ENCODE measurements around the gene RAB17. TPM values are rescaled to one million over a fixed set of nuclear protein-coding genes. Genes with fewer than 3 reads are reported as not detected.
"Not testable (repeated sequence)": the region's sequence is repeated elsewhere in the genome, so short reads cannot be mapped to it uniquely, and the experiment has no call there.

RAB17 gene
- total RNA-seq, 2 donors from 2014 or later = 32.5 to 34.7 TPM

DNA sequence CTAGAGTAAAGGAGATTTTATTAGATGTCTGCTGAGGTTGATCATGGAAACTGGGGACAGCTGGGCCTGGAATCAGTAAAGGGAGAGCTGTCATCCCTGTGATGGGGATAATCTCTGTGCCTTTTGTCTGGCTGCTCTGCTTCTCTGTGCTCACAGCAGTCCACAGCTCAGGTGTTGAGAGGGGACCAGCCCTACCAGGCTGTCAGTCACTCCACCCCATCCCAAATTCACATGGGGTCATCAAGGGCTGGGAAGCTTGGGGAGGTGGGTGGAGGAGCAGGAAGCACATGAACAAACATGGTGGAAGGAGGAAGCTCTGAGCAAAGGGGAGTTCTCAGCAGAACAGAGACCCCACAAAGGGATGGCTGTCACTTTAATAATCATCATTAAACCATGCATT, 23.1 kb upstream of the RAB17 start:
- intact Hi-C loops (cut with DNase I) = no loop called here
- no peak overlapping the region for H3K9ac ChIP-seq (ENCODE audit: low read depth in 2 of 2, low read length in 2 of 2)

GRCh38 chr2:237612527-237613357, 22.2 kb upstream of the RAB17 start:
- H3K4me1 ChIP-seq = no peaks in the 10 kb centered on the region
- no peak for DNase-seq

More for the DNA sequence above, 23.1 kb upstream of the RAB17 start:
- no peak for TF ChIP-seq CTCF (IDR thresholded peaks at IDR 0.05)
- Histone ChIP-seq H3K27ac (no peak overlapping the region), H3K9me3 (no peaks in the 10 kb centered on the region), H3K4me1 (no peaks in the 10 kb centered on the region), H3K27me3 (no peaks in the 10 kb centered on the region), H3K4me3 (no peak overlapping the region), H3K36me3 (no peaks in the 10 kb centered on the region)
- no peak for DNase-seq

GRCh38 chr2:237606522-237606921, 16.0 kb upstream of the RAB17 start:
- intact Hi-C loops (cut with DNase I) = not testable (repeated sequence)

More at GRCh38 chr2:237612527-237613357, 22.2 kb upstream of the RAB17 start:
- TF ChIP-seq CTCF (IDR thresholded peaks at IDR 0.05) = no peak
- no peak overlapping the region for H3K9ac ChIP-seq (ENCODE audit: low read depth in 2 of 2, low read length in 2 of 2)
- no peak overlapping the region for H3K4me3 ChIP-seq
- no peaks in the 10 kb centered on the region for H3K36me3 ChIP-seq
- intact Hi-C loops (cut with DNase I) = no loop called here
- H3K27me3 ChIP-seq = no peaks in the 10 kb centered on the region
- H3K9me3 ChIP-seq = no peaks in the 10 kb centered on the region
- no peak overlapping the region for H3K27ac ChIP-seq

DNA sequence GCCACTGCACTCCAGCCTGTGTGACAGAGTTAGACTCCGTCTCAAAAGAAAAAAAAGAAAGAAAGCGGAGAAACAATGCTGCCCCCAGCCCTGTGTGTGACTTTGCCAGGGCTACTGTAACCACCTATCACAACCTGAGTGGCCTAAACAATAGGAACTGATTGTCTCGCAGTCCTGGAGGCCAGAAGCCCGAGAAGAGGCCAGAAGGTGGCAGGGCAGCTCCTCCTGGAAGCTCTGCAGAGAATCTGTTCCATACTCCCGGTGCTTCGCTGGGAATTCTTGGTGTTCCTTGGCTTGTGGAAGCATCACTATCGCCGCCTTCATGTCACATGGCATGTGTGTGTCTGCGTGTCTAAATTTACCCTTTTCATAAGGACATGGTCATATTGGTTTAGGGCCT, 14.4 kb upstream of the RAB17 start:
- intact Hi-C loops (cut with DNase I) = no loop called here
- H3K4me3 ChIP-seq = no peak overlapping the region
- no peak for TF ChIP-seq CTCF (IDR thresholded peaks at IDR 0.05)
- no peaks in the 10 kb centered on the region for H3K9me3 ChIP-seq
- H3K4me1 ChIP-seq = no peaks in the 10 kb centered on the region
- no peak overlapping the region for H3K27ac ChIP-seq
- no peak overlapping the region for H3K9ac ChIP-seq (ENCODE audit: low read depth in 2 of 2, low read length in 2 of 2)
- DNase-seq = no peak
- no peaks in the 10 kb centered on the region for H3K36me3 ChIP-seq
- H3K27me3 ChIP-seq = no peaks in the 10 kb centered on the region

More at GRCh38 chr2:237606522-237606921, 16.0 kb upstream of the RAB17 start:
- not testable (repeated sequence) for H3K9ac ChIP-seq (ENCODE audit: low read depth in 2 of 2, low read length in 2 of 2); DNase-seq; H3K27ac ChIP-seq; H3K4me1 ChIP-seq; H3K36me3 ChIP-seq; H3K4me3 ChIP-seq; H3K9me3 ChIP-seq; H3K27me3 ChIP-seq

DNA sequence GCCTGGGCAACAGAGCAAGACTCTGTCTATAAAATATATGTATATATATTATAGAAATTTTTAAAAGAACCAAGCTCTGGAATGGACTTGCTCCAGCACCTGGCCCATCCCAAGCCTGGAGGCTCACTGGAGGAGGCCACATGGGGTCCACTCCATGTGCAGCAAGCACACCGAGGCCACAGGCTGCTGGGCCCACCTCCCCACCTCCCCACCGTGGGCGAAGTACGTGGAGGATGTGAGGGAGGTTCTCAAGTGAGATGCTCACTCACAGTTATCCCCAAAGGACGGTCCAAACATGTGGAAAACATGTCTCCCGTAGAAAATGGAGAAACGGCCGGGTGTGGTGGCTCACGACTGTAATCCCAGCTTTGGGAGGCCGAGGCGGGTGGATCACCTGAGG, 13.9 kb upstream of the RAB17 start:
- no peak overlapping the region for H3K4me3 ChIP-seq
- no peak overlapping the region for H3K27ac ChIP-seq
- no peak overlapping the region for H3K9ac ChIP-seq (ENCODE audit: low read depth in 2 of 2, low read length in 2 of 2)
- no peak for DNase-seq
- H3K9me3 ChIP-seq = no peaks in the 10 kb centered on the region
- no peaks in the 10 kb centered on the region for H3K27me3 ChIP-seq
- no peak for TF ChIP-seq CTCF (IDR thresholded peaks at IDR 0.05)
- H3K36me3 ChIP-seq = no peaks in the 10 kb centered on the region
- intact Hi-C loops (cut with DNase I) = no loop called here
- no peaks in the 10 kb centered on the region for H3K4me1 ChIP-seq

DNA sequence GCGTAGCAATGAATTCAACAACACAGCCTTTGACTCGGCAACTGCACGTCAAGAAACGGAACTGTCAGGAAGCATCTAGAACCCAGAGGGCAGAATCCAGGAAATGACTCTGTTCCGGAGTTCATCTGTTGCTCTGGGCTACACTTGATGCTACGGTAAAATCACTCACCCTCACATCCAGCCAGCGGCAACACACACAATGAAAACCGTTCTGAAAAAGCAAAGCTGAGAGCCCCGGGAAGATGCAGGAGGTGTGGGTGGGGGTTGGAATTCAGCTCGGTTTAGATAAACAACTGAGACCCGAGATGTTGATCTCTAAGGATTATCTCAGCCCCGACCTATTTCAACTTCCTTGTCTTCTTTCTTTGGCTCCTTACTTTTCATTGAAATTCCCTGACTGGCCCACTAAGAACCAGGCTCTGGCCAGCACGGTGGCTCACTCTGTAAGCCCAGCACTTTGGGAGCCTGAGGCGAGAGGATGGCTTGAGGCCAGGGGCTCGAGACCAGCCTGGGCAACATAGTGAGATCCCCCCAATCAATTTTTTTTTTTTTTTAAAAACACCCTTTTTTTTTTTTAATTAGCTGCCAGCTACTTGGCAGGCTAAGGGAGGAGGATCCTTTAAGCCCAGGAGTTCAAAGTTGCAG, 13.3 kb upstream of the RAB17 start:
- no peak overlapping the region for H3K4me3 ChIP-seq
- no peak for TF ChIP-seq CTCF (IDR thresholded peaks at IDR 0.05)
- no peaks in the 10 kb centered on the region for H3K27me3 ChIP-seq
- peak; percentile 57 for DNase-seq
- H3K36me3 ChIP-seq = no peaks in the 10 kb centered on the region
- H3K27ac ChIP-seq = peak overlapping the region; percentile 22
- H3K9me3 ChIP-seq = no peaks in the 10 kb centered on the region
- H3K4me1 ChIP-seq = no peaks in the 10 kb centered on the region
- intact Hi-C loops (cut with DNase I) = no loop called here
- no peak overlapping the region for H3K9ac ChIP-seq (ENCODE audit: low read depth in 2 of 2, low read length in 2 of 2)

All from colonic mucosa (tissue), 4 donors.